GM13977 (cell line): ENCODE measurements around the gene SERPINH1.
A peak's percentile ranks its signal among the peaks of the same experiment; 100 is the strongest.
"Not testable (repeated sequence)": the region's sequence is repeated elsewhere in the genome, so short reads cannot be mapped to it uniquely, and the experiment has no call there.

Experiments used
- DNase-seq: peaks from one replicate; pipeline ENCODE4 v3.0.0; 2012; ENCODE audit warnings: low spot score
- in situ Hi-C: fragments of 300-500 bp; cut with MboI; formaldehyde crosslinking; loops from one replicate; pipeline ENCODE4 v1.12.0; 2022; ENCODE audit warnings: low sequenced_read_pairs, low pct_unique_long_range_greater_than_20kb, mixed read lengths, inconsistent platforms; ENCODE audit not compliant: unreplicated experiment
- TF ChIP-seq, protein P1 (sequence below): IDR thresholded peaks from 2 replicates; pipeline ENCODE4 v1.5.1; 2012; ENCODE audit warnings: mild to moderate bottlenecking, control low read depth; ENCODE audit not compliant: insufficient read depth; ENCODE audit errors: extremely low read depth, missing control alignments

Gene SERPINH1

DNA sequence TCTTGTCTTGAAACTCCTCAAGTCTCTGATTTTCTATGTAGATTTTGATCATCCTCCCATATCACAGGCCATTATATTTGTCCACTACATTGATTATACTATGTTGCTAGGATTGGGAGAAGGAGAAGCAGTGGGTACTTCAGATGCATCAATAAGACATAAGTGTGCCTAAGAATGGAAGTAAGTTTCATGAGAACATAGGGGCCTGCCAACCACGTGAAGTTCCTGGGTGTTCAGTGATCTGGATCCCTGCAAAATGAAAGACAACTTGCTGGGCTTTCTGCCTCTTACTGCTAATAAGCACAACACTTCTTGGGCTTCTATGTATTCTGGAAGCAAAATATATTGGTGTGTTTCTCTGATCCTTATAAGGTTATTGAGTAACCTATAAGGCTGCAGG lies 17.8 kb downstream of the SERPINH1 start:
- in situ Hi-C loops: no loop called here
- DNase-seq: no peak
- TF ChIP-seq, protein P1, sequence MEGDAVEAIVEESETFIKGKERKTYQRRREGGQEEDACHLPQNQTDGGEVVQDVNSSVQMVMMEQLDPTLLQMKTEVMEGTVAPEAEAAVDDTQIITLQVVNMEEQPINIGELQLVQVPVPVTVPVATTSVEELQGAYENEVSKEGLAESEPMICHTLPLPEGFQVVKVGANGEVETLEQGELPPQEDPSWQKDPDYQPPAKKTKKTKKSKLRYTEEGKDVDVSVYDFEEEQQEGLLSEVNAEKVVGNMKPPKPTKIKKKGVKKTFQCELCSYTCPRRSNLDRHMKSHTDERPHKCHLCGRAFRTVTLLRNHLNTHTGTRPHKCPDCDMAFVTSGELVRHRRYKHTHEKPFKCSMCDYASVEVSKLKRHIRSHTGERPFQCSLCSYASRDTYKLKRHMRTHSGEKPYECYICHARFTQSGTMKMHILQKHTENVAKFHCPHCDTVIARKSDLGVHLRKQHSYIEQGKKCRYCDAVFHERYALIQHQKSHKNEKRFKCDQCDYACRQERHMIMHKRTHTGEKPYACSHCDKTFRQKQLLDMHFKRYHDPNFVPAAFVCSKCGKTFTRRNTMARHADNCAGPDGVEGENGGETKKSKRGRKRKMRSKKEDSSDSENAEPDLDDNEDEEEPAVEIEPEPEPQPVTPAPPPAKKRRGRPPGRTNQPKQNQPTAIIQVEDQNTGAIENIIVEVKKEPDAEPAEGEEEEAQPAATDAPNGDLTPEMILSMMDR: no peak

DNA sequence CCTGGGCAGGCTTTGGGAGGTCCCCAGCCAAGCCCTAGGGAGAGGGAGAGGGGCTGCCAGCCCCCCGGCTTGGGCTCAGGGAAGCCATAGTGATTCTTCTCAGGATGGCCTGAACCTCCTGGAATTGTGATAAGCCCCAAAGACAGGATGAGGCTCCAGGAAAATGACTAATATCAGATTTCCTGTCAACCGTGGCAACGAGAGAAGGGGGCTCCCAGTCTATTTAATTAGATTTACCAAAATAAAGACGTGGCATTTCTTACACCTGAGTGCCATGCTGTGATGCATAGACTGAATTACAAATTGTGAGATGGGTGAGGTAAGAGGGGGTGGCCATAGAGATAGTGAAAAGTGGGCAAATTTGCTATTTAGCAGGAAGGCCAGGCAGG lies 20.4 kb downstream of the SERPINH1 start:
- DNase-seq: no peak
- TF ChIP-seq, protein P1: no peak
- in situ Hi-C loops: no loop called here

DNA sequence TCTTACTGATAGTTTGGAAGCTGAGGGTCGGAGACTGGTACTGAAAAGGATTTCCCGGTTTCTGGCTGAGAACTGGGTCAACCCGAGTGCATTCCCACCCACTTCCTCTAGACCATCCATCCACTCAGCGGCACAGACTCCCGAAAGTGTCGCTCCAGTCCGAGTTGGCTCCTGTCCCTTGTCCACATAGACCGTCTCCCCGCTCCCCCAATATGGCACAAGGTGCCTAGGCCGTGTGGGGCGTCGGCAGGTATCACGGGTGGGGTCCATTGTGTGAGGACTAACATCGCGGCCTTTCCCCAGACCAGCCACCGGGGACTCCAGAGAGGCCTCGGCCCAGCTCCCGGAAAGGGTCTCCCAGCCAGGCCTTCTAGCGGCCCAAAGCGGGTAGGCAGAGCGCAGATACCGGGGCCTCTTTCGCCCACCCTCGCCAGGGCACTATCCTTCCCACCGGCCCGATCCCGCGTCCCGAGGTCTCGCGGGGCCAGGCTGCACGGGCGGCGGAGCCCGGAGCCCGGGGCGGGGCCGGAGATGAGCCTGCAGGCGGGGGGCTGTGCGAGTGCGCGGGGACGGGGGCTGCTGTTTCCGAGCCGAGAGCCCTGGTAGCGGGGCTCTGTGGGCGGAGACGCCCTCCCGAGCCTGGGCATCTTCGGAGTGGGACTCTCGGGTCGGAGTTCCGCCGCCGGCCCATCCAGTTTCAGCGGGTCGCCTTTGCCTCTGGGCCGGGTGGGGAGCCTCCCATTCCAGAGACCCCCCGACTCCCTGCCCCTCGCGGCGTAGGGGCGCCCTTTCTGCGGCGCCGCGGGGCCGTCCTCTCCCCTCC lies 21.1 kb downstream of the SERPINH1 start:
- TF ChIP-seq, protein P1: no peak
- DNase-seq: peak; percentile 79
- in situ Hi-C loops: no loop called here

DNA sequence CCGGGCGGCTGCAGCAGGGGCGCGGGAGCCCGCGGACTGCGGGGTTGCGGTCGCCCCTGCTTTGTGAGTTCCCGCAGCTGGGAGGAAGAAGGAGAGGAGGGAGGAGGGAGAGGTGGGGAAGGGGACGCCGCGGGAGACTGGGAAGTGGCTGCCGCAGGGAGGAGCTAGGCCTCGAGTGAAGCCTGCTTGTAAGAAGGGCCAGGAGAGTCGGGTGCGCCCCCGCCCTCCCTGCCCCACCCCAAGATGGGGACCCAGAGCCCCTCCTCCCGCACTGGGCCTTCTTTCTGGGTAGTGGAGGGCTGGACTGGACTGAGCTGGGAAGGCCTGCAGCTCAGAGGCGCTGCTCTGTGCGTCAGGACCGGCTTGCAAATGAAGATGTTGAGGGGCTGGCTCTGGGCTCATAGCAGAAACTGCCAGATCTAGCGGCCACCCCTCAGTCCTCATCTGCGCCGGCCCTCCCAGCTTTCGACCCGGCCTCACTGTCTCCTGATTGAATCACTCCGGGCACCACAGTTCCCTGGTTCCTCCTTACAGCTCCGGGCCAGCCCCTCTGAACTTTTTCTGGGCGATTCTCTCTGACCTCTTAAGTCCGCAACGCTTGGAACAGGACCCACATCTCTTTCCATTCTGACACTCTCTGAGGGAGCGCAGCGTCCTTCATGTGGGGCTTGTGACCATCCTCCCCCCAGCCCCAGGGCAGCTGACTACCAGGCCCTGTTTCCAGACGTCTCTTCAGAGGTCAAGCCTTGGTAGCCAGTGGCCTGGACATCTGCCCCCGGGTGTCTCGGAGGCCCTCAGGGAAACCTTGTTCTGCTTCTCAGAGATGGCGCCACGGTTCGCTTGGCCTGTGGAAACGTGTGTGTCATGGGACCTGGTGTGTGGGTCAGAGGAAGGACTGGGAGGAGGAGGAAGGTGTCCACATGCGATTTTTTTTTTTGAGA lies 21.9 kb downstream of the SERPINH1 start:
- in situ Hi-C loops: no loop called here
- peak; percentile 51 for DNase-seq
- TF ChIP-seq, protein P1: no peak

DNA sequence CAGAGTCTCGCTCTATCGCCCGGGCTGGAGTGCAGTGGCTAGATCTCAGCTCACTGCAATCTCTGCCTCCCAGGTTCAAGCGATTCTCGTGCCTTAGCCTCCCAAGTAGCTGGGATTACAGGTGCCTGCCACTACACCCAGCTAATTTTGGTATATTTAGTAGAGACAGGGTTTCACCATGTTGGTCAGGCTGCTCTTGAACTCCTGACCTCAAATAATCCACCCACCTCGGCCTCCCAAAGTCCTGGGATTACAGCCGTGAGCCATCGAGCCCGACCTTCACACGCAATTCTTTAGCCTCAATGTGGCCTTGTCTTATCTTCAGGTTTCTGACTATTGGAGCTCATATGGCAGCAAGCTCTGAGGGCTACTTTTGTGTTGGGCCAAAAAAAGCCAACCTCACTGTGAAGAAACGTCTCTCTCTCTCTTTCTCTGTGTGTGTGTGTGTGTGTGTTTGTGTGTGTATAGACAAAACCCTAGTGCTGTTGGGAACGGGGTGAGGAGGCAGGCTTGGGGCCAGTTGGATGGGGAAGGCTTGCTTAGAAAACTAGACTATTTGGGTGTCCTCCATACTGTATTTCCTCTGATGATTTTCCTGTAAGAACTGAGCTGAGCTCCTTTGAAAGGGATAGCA lies 22.7 kb downstream of the SERPINH1 start:
- DNase-seq, in situ Hi-C loops: not testable (repeated sequence)

DNA sequence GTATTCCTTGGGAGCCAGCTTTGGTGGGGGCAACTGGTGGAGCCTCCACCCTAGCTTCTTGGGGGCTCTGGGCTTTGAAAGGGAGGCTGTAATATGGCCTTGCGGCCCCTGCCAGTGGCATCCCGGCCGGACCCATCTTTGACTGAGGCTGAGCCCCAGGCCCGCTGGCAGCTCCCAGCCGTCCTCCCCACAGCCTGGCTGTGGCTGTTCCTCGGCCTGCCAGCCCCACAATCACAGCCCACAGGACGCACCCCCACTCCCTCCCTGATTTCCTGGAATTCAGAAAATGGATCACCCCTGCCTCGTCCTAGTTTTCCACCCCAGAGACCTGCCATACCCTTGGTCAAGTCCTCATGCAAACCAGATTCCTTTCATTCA lies 23.2 kb downstream of the SERPINH1 start:
- DNase-seq: no peak
- in situ Hi-C loops: no loop called here
- TF ChIP-seq, protein P1: no peak
